ENCODE measurements around the gene EVL.

DNA sequence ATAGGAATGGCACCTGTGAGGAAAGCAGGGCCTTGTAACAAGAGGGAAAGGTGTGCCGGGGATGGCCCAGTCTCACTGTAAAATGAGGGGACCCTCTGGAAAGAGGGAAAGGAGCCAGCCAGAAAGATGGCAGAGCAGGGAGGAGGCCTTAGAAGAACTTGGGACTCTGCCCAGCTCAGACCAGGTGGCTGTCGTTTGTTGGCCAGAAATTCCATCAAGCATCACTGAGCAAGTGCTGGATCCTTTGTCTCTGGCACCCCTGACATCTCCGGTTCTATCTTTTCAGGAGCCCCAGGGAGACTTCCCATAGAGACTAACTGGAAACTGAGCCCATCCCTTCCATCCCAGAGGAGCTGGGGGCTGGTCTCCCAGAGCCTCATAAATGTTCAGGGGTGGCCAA lies 50.9 kb downstream of the EVL start:
- TF ChIP-seq CTCF (conservative IDR thresholded peaks at IDR 0.05 in 1 of 2, IDR thresholded peaks at IDR 0.05 in 1 of 2; ENCODE audit: low read depth in 1 of 2, low read length in 2 of 2): no peak
- TF ChIP-seq EZH2 (IDR thresholded peaks at IDR 0.05; ENCODE audit: low read length, missing control alignments): no peak

Measured in fibroblast of lung (primary cell).